Left kidney (tissue), 8 donors: ENCODE results near the gene PON1. TPM values are rescaled to one million over a fixed set of nuclear protein-coding genes. Genes with fewer than 3 reads are reported as not detected.

Source experiments
- DNase-seq: peaks from one replicate; pipeline ENCODE4 v3.0.0-alpha.2; 2013
- long read RNA-seq, 8 donors: transcript quantifications; one replicate each; lab custom pipeline, GENCODE V29; 2026
- polyA plus RNA-seq: library from polyadenylated mRNA; unstranded; fragments of 120-200 nt; gene quantifications from one replicate; pipeline ENCODE4 v1.2.1, GENCODE V29; 2013; ENCODE audit not compliant: insufficient read length

The PON1 gene
- 0.33 TPM for polyA plus RNA-seq
- long read RNA-seq, donor 1, result 0 reads
- long read RNA-seq, donor 2, result 0 reads
- long read RNA-seq, donor 3, result 0 reads
- long read RNA-seq, donor 4, result 0 reads
- long read RNA-seq, donor 5, result 0 reads
- long read RNA-seq, donor 6, result 0 reads
- long read RNA-seq, donor 7, result 0 reads
- long read RNA-seq, donor 8, result 0 reads

DNA sequence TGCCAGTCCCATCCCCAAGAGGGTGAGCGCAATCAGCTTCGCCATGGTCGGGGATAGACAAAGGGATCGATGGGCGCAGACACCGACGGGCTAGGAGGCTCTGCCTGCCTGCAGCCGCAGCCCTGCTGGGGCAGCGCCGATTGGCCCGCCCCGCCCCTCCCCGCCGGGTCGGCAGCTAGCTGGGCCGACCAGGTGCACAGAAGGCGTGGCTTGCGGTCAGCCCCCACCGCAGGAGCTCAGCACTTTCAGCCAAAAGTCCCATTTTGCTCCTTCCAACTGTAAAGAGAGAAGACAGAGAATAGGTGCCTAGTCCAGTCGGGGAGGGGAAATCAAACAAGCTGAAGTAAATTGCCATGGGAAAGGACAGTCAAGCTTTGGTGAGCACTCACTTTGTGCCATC is at the start of gene PON1:
Gene PON1, minus strand, starts transcription at position 102 of the 400 bp plus-strand sequence. Its CDS starts 57 bp downstream, at position 45.
- DNase-seq, result no peak

DNA sequence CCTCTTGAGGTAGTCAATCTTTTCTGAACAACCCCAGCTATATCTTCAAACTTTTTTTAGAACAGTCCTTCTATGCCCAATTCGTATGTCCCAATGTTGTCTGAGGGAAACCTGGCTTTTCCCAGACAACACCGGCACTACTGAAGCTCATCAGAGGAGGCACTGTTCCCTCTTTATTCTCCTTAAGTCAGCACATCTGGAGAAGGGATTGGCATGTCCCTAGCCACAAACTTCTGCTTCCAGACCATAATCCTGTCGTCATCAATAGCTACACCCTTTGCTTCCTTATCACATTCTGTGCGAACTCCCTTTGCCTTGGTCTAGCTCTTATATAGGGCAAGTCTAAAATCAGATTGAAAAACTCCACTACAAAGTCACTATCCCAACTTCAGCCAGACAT is 49.0 kb upstream of the PON1 start:
- DNase-seq, result no peak

DNA sequence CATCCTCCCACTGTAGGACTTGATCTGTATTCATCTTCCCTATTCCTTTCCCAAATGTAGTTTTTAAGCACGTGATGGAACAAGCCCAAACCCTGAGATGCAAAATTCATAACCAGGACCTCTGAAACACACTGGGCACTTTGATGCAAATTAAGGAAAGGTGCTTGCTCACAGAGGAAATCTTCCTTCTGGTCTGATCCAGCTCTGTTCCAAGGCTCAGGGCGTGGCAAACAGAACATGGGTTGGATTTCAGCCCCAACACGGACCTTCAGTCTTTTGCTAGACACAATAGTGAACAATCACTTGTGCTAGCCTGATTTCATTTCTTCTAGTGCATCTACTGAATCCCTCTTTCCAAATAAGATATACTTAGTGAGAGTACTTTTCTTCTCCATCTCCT is 43.9 kb upstream of the PON1 start:
- DNase-seq, result no peak

DNA sequence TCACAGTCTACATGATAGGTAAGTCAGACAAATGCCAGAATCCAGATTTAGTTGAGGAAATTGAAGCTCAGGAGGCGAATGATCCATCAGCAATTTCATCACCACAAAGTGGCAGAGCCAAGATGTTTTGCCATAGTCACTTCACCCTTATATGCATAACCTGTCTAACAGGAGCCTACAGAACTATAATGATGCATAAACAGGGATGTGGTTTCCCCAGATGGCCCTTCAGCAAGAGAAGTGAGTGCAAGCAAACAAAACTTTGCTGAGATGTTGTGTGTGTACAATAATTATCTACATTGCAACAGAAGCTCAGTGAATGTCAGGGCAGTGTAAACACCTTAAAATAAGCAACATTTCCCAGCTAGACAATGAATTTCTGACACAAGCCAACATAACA is 43.3 kb upstream of the PON1 start:
- DNase-seq, result no peak

DNA sequence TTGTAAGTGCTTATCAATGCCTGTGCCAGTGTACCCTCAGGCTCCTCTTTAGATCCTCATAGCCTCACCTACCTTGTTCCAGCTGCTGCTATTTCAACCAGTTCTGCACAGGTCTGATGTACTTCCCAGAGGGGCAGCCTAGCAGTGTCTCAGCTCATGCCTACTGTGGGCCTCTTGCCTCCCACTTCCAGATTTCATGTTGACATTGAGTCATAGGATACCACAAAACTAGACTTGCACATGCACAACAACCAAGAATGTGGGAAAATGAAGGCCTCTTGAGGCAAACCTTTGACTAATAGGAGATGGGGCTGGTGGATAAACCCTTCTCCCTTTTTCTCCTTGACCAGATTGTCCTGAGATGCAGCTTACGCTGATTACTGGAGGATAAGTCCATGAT is 40.8 kb upstream of the PON1 start:
- DNase-seq, result no peak

DNA sequence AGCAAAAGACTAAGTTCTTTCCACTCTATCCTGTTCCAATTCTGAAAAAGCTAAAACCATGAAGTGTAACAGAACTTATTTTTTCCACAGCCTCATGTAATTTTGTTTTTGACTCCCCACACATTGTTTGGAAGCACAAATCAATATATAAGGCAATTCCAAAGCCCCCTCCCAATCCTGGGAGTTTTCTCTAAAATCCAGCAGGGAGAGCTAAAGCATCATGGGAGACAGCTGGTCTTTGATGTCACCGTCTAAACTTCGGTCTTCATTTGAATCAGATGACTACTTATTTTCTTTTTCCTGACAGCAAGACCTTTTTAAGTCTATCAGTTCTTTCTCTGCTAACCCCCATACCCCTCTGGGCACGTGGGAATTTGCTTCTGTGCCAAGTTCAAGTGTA is 33.3 kb upstream of the PON1 start:
- no peak for DNase-seq

DNA sequence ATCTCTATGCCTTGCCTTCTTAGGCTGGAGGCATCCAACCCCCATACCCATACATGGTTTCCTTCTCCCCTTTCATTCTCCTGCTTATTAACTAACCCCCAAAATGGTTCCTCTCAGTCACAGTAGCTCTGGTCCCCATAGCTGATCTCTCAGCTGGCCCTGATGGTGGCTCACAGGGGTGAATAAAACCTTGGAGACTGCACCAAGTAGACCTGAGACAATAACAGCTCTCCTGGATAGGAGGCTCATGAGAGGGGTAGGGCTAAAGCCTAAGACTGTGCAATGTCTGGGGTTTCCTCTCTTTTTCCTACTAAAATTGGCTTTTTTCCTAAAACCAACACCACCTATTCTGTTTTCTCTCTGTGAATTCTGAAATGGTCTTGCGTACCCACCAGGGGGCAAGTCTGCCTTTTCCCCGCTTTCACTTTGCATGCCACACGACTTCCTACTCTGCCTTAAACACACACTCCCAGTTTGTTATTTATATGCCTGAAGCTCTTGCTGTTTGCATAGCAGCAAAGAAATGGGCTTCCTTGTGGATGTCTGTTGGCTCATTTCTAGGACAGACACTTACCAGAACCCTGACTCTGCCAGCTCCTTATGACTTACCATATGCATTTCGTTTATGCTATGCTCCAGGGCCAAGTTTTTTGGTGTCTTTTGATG is 18.4 kb upstream of the PON1 start:
- DNase-seq, result no peak

DNA sequence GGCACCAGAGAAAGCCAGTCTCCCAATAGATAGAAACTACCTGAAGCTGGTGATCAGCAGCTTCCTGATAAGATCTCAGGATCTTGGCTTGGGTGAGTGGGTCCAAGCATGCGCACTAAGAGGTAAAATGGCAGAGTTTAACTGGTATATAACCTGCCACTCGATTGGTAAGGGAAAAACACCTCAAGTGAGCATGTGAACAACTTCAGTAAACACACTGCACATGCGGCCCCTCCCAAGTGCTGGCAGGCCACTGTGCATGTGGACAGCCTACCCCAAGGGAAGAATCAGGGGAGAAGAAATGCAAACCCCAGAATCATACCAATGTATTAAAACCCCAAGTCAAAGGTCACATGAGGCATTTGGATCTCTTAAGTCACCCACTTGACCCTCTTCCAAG is 17.7 kb upstream of the PON1 start:
- DNase-seq, result no peak

DNA sequence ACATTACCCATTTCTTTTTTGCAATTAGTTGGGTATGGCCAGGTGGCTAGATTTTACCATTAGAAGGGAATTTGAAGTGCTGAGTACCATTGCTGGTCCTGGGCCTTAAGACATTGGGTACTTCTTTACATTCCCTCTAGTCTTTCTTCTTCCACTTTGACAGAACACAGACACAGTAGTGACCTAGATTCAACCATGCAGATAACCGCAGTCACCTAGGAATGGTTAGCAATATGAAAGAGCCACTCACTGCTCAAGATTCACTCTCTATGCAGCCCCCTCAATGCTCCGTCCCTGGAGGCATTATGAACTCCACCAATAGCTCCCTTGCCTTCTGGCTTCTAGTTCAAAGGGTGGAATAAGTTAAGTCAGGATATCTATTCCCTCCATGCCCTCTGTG is 16.2 kb upstream of the PON1 start:
- DNase-seq, result no peak

DNA sequence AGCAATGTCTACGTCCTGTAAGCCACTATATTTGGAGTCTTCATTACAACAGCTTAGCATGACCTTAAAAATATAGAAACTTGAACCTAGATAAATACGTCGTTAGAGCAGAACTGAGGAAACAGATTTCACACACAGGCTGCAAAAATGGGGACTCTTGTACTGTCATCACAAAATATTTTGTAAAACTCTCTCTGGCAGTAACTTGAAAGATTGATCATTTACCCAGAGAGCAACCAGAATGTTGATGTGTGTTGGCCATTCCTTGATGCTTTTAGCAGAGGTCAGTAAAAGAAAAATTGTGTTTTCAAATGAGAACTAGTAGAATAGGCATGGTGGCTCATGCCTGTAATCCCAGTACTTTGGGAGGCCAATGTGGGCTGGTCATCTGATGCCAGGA is 14.5 kb upstream of the PON1 start:
- no peak for DNase-seq

DNA sequence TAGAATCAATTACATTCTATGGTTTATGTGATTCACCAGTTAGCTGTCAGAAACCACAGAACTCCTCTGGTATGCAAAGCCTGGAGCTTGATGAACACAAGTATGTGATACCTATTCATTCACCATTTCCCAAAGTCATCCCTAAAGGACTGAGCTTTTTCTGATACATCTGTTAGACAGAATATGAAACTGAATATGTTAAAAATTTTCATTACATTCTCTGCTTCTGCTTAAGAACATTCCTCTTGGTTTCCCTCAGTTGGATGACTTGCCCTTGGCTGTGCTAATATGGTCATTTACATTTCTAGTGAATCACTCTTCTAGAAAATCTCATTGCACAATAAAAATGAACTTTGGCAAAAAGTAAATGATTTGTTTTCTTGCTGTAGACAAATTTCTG is 10.8 kb upstream of the PON1 start:
- DNase-seq, result no peak

DNA sequence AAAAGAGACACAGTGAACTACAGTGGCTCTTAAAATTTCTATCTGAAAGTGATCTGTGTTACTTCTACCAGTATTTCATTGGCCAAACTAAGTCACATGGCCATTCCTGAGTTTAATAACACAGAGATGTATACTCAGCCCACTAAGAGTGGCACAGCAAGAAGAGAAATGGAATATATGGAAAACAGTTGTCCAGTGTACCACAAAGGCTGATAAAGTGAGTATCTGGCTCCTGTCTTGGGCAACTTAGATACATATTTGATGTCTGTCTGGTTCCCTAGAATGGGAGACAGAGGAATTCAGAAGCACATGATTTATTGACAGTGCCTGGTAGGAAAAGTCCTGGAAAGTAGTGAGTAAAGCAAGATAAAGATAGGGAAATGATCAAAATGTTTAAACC is 10.1 kb upstream of the PON1 start:
- no peak for DNase-seq

DNA sequence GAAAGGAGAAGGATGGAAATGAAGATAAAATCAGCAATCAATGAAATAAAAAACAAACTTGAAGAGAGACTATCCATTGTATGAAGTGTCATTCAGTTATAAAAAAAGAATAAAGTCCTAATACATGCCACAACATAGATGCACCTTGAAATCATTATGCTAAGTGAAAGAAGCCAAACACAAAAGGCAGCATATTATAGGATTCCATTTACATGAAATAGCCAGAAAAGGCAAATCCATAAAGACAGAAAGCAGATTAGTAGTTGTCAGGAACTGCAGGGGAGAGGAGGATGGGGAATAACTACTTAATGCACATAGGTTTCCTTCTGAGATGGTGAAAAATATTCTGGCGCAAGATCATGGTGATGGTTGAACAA is 6.6 kb upstream of the PON1 start:
- DNase-seq, result no peak

DNA sequence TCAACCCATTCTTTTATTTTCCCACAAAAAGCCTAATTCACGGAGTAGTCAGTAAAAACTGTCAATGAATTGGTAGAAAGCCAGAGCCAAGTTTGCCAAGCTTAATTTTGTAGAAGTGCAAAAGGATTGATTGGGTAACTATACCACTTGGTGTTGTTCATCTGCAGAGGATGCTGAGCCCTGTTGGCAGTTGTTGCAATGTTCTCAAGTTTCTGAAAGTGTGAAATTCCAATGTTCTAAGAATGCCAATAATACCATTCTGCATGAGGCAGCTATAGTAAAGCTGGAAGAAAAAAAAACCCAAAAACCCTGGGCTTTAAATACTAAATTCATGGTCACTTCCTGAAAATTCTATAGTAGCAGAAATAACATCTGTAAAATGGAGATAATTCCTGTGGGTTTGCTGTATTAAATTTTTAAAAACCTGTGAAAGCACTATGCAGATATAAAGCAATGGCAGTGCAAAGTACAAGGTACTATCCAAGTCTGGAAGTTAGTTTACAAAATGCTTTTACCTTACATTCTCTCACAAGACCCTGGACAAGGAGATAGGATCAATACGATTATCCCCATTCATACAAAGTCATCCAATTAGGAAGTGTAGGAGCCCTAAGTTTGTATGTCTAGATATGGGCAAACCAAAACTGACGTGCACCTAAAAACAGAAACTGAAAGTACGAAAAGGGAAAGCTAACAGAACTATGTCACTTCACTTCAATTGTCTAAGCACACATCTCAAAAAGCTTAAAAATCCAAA is 6.0 kb upstream of the PON1 start:
- DNase-seq, result no peak

DNA sequence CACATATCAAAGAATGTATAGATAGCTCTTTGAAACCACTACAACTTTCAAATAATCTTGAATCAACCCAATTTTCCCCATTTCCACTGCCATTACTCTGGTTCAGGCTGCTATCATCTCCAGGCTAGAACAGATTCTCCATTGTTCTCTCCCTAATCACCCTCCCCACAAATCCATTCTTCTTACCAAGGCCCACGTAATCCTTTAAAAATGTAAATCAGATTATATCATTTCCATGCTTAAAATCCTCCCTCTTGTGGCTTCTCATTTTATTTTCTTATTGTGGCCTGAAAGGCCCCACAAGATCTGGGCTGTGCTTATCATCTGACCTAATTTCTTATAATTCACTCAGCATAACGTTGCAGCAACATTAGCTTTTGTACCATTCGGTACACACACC is 3.0 kb upstream of the PON1 start:
- DNase-seq, result no peak

DNA sequence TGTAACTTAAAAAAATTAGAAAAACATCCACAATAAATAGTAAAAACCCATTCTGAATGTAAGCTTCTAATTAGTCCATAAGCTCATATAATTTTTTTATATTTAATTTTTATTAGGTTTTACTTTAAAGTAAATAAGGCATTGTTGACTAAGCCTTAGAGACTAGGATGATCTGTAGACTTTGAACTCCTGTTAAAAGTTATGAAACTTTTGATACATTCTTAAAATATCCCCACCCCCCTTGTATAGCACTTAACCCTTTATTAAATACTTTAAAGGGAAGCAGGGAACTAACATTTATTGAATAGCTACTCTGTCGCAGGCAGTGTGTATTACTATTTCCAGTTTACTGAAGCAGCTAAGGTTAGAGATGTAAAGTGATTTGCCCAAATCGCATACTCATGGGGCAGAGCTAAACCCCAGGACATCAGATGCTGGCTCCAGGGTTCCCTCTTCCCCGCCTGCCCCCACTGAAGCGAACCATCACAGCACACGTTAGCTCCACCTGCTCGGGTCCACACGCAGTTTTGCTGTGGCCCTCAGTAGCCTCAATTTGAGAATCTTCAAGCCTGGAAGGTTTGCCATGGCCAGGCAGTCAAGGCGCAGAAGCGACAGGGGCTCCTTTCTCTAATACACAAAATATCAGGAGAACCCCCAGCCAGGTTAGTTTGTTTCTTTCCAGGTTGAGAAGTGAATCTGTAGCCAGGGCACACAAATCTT is 762 bp downstream of the PON1 start:
- no peak for DNase-seq

DNA sequence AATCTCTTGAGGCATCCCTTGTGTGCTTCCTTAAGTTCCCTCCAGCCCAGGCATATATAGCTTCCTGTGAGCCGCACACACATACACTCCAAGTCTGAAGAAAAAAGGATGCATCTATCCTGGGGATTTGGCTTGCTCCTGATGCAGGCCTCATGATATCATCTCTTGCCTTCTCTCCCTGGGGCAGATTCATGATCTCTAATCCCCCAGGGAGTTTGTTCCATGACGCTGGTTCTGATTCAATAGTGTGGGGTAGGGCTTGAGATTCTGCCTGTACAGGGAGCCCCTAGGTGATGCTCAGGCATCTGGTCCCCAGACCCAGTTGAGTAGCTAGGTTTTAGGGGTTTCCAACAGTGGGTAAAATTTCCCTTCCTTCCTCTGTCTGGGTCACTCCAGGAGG is 1.5 kb downstream of the PON1 start:
- DNase-seq, result no peak

DNA sequence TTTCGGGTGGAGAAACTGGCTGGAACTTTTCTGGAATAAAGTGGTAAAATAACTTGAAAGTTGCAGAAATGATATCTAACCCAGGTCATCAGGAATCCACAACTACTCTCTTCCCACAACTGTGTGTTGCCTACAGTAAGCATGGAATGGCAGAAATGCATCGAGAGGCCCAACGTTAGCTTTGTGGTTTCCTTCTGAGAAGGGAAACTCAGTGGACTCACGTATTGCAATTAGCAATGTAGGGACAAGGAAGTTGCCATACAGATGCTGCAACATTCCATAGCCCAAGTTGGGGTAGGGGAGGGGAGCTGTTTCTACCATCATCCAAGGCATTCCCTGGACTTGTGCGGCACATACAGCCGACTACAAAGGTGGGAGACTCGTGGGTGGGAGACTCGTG is 1.9 kb downstream of the PON1 start:
- DNase-seq, result no peak

DNA sequence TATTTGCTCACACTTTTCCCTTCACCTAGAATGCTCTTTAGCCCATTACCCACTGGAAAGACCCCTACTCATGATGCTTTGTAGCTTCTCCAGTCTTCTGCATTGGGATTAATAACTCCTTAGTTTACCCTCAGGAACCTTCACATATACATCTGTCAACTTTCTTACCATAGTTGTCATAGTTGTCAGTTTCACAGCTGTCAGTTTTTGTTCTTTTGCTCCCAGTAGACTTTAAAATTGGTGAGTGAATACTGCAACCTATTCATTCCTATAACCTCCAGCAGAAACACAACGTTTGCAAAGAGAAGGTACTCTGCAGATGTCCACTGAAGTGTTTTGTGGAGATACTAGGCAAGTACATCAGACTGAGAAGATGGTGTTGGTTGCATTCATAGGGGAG is 2.6 kb downstream of the PON1 start:
- DNase-seq, result no peak

DNA sequence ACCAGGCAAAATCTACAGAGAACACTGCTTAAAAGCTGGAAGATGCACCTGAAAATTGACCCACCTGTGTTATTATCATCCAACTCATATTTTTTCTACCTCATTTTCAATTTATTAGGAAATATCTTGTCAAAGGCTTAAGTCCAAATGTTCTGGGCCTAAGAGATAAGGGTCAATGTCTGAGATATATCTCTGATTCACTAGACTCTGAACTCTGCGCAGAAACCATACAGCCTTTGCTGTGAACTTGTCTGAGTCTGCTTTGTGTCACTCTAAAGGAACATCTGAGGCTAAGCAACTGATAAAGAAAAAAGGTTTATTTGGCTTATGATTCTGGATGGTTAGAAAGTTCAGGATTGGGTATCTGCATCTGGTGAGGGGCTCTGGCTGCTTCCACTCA is 3.7 kb downstream of the PON1 start:
- no peak for DNase-seq

DNA sequence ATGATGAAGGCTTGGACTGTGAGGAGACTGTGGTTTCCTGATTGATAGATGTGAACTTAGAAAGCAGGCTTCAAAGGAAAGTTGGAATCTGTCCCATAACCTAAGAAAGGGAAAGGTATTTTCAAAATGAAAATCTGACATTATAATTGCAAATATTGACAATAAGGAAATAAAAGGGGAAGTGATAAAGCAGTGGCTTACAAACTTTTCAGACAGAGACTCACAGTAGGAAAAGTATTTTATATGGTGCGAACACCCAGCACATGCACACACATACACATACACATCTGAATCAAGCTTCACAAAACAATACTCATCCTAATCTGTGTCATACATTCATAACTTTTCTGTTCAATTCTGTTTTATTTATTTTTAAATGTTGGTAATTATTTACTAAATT is 4.8 kb downstream of the PON1 start:
- no peak for DNase-seq

DNA sequence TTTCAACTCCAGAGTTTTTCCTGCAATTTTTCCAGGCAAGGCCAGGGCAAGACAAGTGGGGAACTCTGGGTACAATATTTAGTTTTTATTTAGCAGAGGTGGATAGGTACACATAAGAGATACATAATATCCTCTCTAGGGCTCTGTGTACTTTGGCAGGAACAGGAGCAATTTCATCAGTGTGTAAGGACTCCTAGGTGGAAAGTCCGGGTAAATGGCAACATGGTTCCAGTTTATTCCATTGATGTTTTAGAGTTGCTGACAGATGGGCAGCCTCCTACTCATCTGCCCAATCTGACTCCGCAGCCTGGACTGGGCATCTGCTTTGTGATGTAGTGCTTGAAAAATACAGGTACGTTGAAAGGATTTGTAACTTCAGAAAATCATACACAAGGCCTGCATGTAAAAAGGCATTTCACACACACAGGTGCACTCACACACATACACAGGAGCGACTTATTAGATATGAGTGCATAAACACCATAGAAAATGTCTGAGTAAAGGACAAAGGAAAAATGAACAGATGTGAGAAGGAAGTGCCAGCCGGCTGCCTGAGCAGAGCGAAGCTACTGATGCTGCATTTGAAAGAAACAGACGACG is 5.7 kb downstream of the PON1 start:
- no peak for DNase-seq

DNA sequence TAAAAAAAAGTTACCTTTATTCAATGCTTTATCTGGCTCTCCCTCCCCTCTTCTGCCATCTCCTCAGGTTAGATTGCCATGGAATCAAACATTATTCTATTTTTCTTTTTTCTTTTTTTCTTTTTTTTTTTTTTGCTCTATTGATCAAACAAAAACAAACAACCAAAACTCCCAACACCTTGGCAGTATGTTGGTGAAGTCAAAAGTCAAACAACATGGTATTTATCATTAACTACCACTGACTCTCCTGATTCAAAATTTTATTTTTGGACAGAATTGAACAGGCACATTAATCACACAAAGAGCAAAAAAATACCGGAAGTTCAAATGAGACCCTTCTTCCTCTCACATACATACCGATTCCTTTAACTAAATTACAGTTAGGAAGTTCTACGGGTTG is 6.4 kb downstream of the PON1 start:
- DNase-seq, result no peak
